A549 (cell line): ENCODE measurements around the gene FBXW12. TPM values are rescaled to one million over a fixed set of nuclear protein-coding genes. Genes with fewer than 3 reads are reported as not detected.

Experiments
- ATAC-seq, 2 experiments: fragments of 200-7000 bp in 1 of 2; fragments of >200 bp in 1 of 2; cut with Nextera tagmentation in 1 of 2; cut with Tn5 transposase in 1 of 2; 3 replicates each; pipeline versions ENCODE4 v1.8.0 to v1.9.1; 2018 to 2020; ENCODE audit warnings: mild to moderate bottlenecking in 1 of 2, moderate library complexity in 1 of 2
- CTCF ChIA-PET: fragments of 300-600 bp; sonication (Branson Sonifier 250); formaldehyde crosslinking; extraction: SDS; loops from one replicate; lab custom pipeline; 2021; ENCODE audit warnings: antibody characterized with exemption, inconsistent platforms; lab: Yijun Ruan, JAX
- POLR2A ChIA-PET: fragments of 350-600 bp; formaldehyde crosslinking; extraction: SDS; loops from one replicate; lab custom pipeline; 2021; ENCODE audit warnings: antibody characterized with exemption, inconsistent platforms; lab: Yijun Ruan, JAX
- DNase-seq, 2 experiments: peaks; one replicate each; pipeline versions ENCODE4 v3.0.0 to v3.0.0-alpha.2; 2011 to 2016; ENCODE audit warnings: low read depth in 1 of 2, low spot score in 1 of 2
- FAIRE-seq: peaks from 2 replicates; lab custom pipeline; 2011; peaks lifted over from hg19 to GRCh38; lab: Jason Lieb, UNC
- H3K27ac ChIP-seq, 2 experiments: fragments of >200 bp; sonication (Bioruptor Twin); formaldehyde crosslinking; 3 replicates each; pipeline ENCODE4 v1.5.1; 2016 to 2017
- H3K4me1 ChIP-seq: fragments of >200 bp; sonication (Bioruptor Twin); formaldehyde crosslinking; 3 replicates; pipeline ENCODE4 v1.6.1; 2016
- H3K4me2 ChIP-seq: fragments of >200 bp; sonication (Bioruptor Twin); formaldehyde crosslinking; 3 replicates; pipeline ENCODE4 v1.6.1; 2016
- H3K4me3 ChIP-seq: fragments of >200 bp; sonication (Bioruptor Twin); formaldehyde crosslinking; 3 replicates; pipeline ENCODE4 v1.5.1; 2016
- H3K9me3 ChIP-seq: fragments of >200 bp; sonication (Bioruptor Twin); formaldehyde crosslinking; 3 replicates; pipeline ENCODE4 v1.6.1; 2016
- CBX2 ChIP-seq: fragments of 200-600 bp; sonication (generic); IDR thresholded peaks from 2 replicates; pipeline ENCODE4 v1.6.1; 2016; ENCODE audit warnings: low read depth, mild to moderate bottlenecking, borderline replicate concordance
- CEBPB ChIP-seq, 2 experiments: fragments of >200 bp in 1 of 2; sonication (Bioruptor Twin) in 1 of 2; formaldehyde crosslinking in 1 of 2; IDR thresholded peaks; 2 replicates each; pipeline ENCODE4 v1.6.1; 2012 to 2016
- ESRRA ChIP-seq: fragments of 150-350 bp; IDR thresholded peaks from 2 replicates; pipeline ENCODE4 v1.6.1; 2014; ENCODE audit warnings: mild to moderate bottlenecking, low read length, borderline replicate concordance
- FOXS1 ChIP-seq: fragments of 250-450 bp; sonication (Bioruptor Pico); IDR thresholded peaks from 2 replicates; pipeline ENCODE4 v1.5.0; 2020; ENCODE audit warnings: mild to moderate bottlenecking, moderate library complexity
- HOXA7 ChIP-seq: fragments of 250-450 bp; sonication (Bioruptor Pico); IDR thresholded peaks from 2 replicates; pipeline ENCODE4 v1.5.0; 2020; ENCODE audit warnings: mild to moderate bottlenecking, moderate library complexity
- MAFK ChIP-seq: fragments of 450-650 bp; IDR thresholded peaks from 2 replicates; pipeline ENCODE4 v1.6.1; 2014; ENCODE audit not compliant: partially characterized antibody
- MAZ ChIP-seq: fragments of 150-350 bp; IDR thresholded peaks from 2 replicates; pipeline ENCODE4 v1.6.1; 2014; ENCODE audit warnings: antibody characterized with exemption, low read depth, low read length, borderline replicate concordance
- NFE2L2 ChIP-seq: fragments of 150-350 bp; conservative IDR thresholded peaks from 2 replicates; pipeline ENCODE4 v1.6.1; 2014; ENCODE audit warnings: low read length
- PHF8 ChIP-seq: fragments of 200-600 bp; sonication (generic); IDR thresholded peaks from 2 replicates; pipeline ENCODE4 v1.6.1; 2016; ENCODE audit warnings: low read depth, mild to moderate bottlenecking, antibody characterized with exemption, moderate library complexity, borderline replicate concordance
- POLR2AphosphoS2 ChIP-seq: conservative IDR thresholded peaks from 2 replicates; pipeline ENCODE4 v1.6.1; 2012; ENCODE audit warnings: low read length, improper control_type of control experiment, inconsistent platforms
- RAD21 ChIP-seq, 2 experiments: fragments of >200 bp in 1 of 2; sonication (Bioruptor Twin) in 1 of 2; formaldehyde crosslinking in 1 of 2; IDR thresholded peaks in 1 of 2; conservative IDR thresholded peaks in 1 of 2; 2 replicates in 1 of 2; 3 replicates in 1 of 2; pipeline ENCODE4 v1.6.1; 2012 to 2018; ENCODE audit warnings: inconsistent platforms in 1 of 2
- SMC3 ChIP-seq: fragments of >200 bp; sonication (Bioruptor Twin); formaldehyde crosslinking; IDR thresholded peaks from 3 replicates; pipeline ENCODE4 v1.6.1; 2018; ENCODE audit warnings: inconsistent platforms
- TFCP2L1 ChIP-seq: fragments of 250-450 bp; sonication (Bioruptor Pico); IDR thresholded peaks from 2 replicates; pipeline ENCODE4 v1.5.0; 2021; ENCODE audit warnings: mild to moderate bottlenecking
- TP53 ChIP-seq: fragments of 250-450 bp; sonication (Bioruptor Pico); IDR thresholded peaks from 2 replicates; pipeline ENCODE4 v1.5.0; 2021; ENCODE audit warnings: mild to moderate bottlenecking, moderate library complexity
- WGBS: methylation state at CpG from one replicate; pipeline ENCODE4 v1.1.6; 2017; ENCODE audit errors: missing lambda C conversion rate; 5-methylcytosine and 5-hydroxymethylcytosine counted together
- polyA plus RNA-seq, 4 experiments: library from polyadenylated mRNA; depleted of rRNA in 3 of 4; stranded (reverse); fragments of >200 nt; fragmentation: RNase III in 1 of 4; extraction: RNeasy Plus Mini Kit Qiagen cat#74134 plus additional on column Dnase treatment in 1 of 4; gene quantifications; 2 replicates in 3 of 4; 3 replicates in 1 of 4; pipeline ENCODE4 v1.2.3, GENCODE V29; 2011 to 2017
- TF ChIP-seq, protein P1 (sequence below): fragments of 150-350 bp; IDR thresholded peaks from 2 replicates; pipeline ENCODE4 v1.6.1; 2014; ENCODE audit warnings: low read depth, mild to moderate bottlenecking, low read length
- TF ChIP-seq, protein P2 (sequence below): fragments of 250-450 bp; sonication (Bioruptor Pico); IDR thresholded peaks from 2 replicates; pipeline ENCODE4 v1.5.0; 2021; ENCODE audit warnings: mild to moderate bottlenecking, moderate library complexity, borderline replicate concordance
- TF ChIP-seq, protein P3 (sequence below): IDR thresholded peaks from 2 replicates; pipeline ENCODE4 v1.6.1; 2012

Gene FBXW12
- polyA plus RNA-seq, 2 of the 4 experiments (the other 2 are of a cell fraction), result not detected

DNA sequence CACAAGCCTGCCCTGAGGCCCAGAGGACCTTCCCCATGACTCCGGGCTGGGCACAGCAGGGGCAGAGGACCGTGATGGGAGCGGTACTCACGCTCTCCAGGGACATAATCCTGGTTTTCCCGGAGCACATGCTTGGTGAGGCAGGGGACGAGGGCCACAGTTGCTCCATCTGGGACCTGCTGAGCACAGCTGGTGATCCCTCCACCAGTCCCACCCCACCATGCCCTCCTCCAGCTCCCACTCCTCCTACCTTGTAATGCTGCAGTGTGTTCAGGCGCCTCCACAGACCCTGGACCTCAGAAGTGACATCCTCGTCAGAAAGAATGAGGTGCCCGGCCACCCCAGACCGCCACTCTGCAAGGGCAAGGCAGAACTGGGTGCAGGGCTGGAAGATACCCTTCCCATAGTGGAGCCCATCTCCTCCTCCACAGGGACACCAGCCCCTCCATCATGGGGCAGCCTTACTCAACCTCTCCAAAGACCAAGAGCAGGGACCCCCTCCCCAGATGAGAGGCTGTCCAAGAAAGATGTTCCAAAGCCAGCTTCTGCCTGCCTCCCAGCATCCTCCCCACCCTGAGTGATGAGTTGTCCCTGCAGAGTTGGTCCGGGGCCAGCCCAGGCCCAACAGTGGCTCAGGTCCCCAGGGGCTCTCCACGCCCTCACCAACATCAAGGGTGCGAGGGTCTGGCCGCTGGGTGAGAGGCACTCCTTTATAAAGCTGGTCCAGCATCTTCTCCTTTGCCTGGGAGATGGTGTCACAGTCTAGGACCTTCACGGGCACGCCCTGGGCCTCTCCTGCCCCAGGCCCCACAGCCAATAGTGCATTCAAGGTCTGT is 38.4 kb downstream of the FBXW12 start (continued):
- TF ChIP-seq, protein P1, sequence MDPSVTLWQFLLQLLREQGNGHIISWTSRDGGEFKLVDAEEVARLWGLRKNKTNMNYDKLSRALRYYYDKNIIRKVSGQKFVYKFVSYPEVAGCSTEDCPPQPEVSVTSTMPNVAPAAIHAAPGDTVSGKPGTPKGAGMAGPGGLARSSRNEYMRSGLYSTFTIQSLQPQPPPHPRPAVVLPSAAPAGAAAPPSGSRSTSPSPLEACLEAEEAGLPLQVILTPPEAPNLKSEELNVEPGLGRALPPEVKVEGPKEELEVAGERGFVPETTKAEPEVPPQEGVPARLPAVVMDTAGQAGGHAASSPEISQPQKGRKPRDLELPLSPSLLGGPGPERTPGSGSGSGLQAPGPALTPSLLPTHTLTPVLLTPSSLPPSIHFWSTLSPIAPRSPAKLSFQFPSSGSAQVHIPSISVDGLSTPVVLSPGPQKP, result no peak
- TF ChIP-seq, all 56 proteins: peak for 0

DNA sequence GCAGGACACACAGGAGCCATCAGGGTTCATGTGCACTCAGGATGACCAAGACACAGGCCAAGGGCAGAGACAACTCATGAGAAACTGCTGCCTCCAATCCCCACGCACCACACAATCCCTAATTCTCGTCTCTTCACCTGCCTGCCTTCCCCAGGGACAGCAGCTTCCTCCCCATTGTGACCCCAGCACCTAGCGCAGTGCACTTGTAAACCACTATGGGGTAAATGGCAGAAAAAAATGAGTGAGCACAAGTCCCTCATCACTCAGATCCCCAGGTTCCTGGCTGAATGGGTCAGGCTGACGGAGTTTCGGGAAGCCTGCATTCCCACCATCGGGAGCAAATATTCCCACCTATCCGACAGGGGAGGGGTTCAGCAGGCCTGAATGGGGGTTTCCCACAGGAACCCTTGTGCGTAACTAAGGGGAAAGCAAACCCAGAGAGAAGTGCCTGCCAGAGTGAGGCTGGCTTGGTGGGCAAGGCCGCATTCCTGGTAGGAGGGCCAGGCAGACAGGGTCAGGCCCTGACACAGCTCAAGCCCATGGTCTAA is 39.1 kb downstream of the FBXW12 start:
- H3K9me3 ChIP-seq, result no peaks in the 10 kb centered on the region
- H3K4me2 ChIP-seq, result no peak overlapping the region
- TF ChIP-seq TP53, result no peak
- TF ChIP-seq POLR2AphosphoS2, result no peak
- no peak for TF ChIP-seq SMC3
- TF ChIP-seq NFE2L2, result no peak
- TF ChIP-seq MAZ, result no peak
- no peak for TF ChIP-seq FOXS1
- no peak for TF ChIP-seq RAD21 (conservative IDR thresholded peaks at IDR 0.05 in 1 of 2, IDR thresholded peaks at IDR 0.05 in 1 of 2)
- TF ChIP-seq ESRRA, result no peak
- TF ChIP-seq, protein P2, sequence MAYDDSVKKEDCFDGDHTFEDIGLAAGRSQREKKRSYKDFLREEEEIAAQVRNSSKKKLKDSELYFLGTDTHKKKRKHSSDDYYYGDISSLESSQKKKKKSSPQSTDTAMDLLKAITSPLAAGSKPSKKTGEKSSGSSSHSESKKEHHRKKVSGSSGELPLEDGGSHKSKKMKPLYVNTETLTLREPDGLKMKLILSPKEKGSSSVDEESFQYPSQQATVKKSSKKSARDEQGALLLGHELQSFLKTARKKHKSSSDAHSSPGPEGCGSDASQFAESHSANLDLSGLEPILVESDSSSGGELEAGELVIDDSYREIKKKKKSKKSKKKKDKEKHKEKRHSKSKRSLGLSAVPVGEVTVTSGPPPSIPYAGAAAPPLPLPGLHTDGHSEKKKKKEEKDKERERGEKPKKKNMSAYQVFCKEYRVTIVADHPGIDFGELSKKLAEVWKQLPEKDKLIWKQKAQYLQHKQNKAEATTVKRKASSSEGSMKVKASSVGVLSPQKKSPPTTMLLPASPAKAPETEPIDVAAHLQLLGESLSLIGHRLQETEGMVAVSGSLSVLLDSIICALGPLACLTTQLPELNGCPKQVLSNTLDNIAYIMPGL (CRISPR knock-in tag), result no peak
- TF ChIP-seq PHF8, result no peak
- TF ChIP-seq, protein P3, sequence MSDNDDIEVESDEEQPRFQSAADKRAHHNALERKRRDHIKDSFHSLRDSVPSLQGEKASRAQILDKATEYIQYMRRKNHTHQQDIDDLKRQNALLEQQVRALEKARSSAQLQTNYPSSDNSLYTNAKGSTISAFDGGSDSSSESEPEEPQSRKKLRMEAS, result no peak
- H3K27ac ChIP-seq, result no peak overlapping the region
- H3K4me1 ChIP-seq, result no peaks in the 10 kb centered on the region
- FAIRE-seq, result no peak
- DNase-seq, result no peak
- 98% methylated on average over 9 of the region's 9 CpGs for WGBS
- CTCF ChIA-PET, result interaction anchor here (3.3 to 31.5 kb wide), 2 partner anchors 10 to 20 kb away, joined by 18 to 488 read pairs; partner anchors contain the start of gene PLXNB1
- no peak for ATAC-seq
- POLR2A ChIA-PET, result no interaction called here
- no peak overlapping the region for H3K4me3 ChIP-seq

DNA sequence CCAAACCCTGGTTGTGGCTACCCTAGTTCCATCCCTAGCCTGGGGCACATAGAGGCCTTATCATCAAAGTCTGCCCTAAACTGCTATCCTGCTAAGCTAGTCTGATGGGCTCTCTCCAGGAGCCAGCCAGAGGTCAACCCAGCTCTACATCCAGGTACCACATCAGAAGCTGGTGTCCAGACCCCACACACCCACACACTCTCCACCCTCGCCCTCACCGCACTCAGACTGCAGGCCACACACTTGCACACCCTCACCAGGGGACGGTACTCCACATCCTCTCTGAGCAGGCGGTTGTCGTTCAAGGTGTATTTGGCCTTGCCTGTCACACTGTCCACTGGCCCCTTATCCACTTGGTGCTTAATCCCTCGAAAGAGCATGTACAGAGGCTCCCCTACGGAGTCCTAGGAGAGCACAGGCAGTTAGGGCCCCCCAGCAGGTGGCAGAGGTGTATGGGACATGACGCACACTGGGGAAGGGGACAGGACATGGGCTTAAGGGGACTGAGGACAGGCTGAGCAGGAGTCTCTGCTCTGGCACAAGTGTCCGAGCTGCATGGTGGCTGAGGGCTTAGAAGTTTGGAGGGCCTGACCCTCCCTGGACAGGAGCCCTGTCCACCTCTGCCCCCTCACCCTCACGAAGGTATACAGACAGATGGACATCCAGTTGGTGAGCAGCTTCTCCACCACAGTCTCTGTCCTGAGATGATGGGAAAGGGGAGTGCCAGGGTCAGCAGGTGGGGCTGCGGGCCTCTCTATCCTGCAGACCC is 39.8 kb downstream of the FBXW12 start:
- Histone ChIP-seq H3K4me2 (no peak overlapping the region), H3K4me1 (no peaks in the 10 kb centered on the region), H3K9me3 (no peaks in the 10 kb centered on the region), H3K4me3 (no peak overlapping the region), H3K27ac (no peak overlapping the region)
- no peak for TF ChIP-seq CBX2
- TF ChIP-seq MAFK, result no peak
- no peak for TF ChIP-seq RAD21 (conservative IDR thresholded peaks at IDR 0.05 in 1 of 2, IDR thresholded peaks at IDR 0.05 in 1 of 2)
- TF ChIP-seq TFCP2L1 (CRISPR knock-in tag), result no peak
- TF ChIP-seq CEBPB (IDR thresholded peaks at IDR 0.05), result no peak
- no peak for TF ChIP-seq HOXA7 (CRISPR knock-in tag)
- POLR2A ChIA-PET, result no interaction called here
- no peak for ATAC-seq
- no peak for FAIRE-seq
- DNase-seq, result no peak
- WGBS, result 92% methylated on average over 9 of the region's 11 CpGs
- CTCF ChIA-PET, result interaction anchor here (3.3 to 31.5 kb wide), 2 partner anchors 11 to 20 kb away, joined by 18 to 488 read pairs; partner anchors contain the start of gene PLXNB1
